Skin of body (tissue), 2 donors: Measurements from ENCODE around the gene RUFY4. TPM values are rescaled to one million over a fixed set of nuclear protein-coding genes. Genes with fewer than 3 reads are reported as not detected.

ENCODE experiments used
- DNase-seq: peaks from one replicate; lab custom pipeline; 2025; lab: John Stamatoyannopoulos, UW
- total RNA-seq: library from RNA; depleted of rRNA; stranded (reverse); fragments of >200 nt; gene quantifications from one replicate; pipeline ENCODE4 v1.2.3, GENCODE V29; 2014

Gene RUFY4
- total RNA-seq, 1 donor from 2014 or later: 0.10 TPM

- no peak for DNase-seq
Observed at GRCh38 chr2:218060950-218061660, 7.9 kb upstream of the RUFY4 start.

DNA sequence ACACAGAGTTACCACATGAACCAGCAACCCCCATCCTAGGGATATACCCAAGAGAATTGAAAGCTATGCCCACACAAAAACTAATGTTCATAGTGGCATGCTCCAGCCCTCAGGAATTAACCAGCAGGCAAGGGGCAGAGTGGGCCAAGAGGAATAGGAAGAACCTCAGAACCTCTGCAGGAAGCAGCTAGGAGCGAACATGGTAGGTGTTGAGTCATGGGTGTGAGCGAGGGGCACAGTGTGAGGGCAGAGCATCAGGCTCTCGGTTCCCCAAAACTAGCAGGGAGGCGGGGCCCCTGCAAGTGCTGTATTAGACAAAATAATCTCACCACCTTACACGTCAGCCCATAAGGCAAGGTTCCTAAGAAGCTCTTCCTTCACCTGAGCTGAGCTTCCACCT is 5.6 kb upstream of the RUFY4 start:
- DNase-seq: no peak

DNA sequence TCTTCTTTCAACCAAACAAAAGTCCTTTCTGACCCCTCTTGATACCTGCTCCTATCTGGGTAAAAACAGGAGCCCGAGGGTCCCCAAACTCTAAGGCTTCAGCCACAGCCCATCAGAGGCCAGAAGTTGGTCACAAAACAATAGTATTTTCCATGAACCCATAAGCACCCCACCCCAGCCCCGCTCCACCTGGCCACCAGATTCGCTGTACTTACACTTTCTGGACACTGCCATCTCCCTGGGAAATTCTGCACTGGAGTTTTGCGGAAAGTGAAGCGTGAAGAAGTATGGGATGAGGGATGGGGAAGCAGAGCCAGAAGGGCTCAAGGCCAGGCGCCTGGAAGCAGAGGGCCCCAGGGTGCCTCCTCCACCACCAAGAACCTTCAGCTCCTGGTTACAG is 5.2 kb upstream of the RUFY4 start:
- no peak for DNase-seq

DNA sequence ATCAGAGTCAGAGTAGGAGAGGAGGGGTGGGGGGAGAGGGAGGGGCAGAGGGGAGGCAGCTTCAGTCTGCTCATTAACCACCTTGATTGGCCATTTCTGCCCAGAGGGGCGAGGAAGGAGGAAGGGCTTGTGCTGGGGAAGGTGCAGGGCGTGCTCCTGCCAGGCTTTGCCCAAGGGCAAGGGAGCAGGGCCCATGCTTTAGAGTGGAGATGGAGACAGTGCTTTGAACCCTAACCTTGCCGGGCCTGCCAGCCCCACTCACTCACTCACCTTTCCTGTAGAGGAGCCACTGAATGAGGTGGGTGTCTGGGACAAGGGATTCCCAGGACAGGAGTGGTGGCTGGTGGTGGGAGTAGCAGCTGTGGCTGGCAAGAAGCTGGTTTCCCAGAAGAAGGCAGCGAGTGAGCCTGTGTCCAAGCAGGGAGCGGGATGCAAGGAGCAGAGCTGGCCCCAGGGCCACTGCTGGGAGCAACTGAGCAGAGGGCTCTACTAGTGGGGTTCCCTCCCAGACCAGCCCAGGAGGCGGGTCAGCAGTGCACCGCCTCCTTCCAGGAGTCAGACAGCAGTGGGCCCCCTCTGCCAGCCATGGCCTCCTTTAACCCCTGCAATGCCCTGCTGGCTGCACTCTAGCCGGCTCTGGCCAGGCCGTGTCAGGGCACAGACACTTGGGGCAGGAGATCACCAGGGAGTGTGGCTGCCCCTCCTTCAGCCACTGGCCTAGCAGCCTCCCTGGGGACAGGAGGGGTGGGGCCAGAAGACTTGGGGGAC is 3.6 kb upstream of the RUFY4 start:
- no peak for DNase-seq

DNA sequence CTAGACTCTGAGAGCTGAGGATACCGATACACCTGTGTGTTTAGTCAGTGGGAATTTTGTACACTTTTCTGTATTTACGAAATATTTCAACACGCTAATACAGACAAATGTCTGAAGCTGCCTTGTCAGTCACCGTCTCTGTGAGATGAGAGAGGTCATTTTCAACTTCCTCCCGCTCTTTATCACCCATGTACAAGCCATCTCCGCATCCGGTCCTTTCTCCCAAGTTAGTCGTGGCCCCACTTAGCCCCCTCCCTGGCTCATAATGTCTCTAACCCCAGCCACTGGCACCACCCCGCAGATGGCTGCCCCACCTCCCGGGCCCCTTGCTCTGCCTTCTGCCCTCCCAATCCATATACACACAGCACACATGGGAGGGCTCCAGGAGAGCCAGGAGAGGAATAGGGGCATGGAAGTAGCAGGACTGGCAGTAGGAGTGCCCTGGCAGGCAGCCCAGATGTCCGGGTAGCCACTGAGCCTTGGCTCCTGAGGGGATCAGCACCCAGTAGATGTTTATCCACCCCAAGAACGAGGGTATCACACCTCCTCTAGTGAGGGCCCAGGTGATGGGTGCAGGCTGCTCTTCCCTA is 2.0 kb upstream of the RUFY4 start:
- no peak for DNase-seq

GRCh38 chr2:218067523-218067922 is 1.5 kb upstream of the RUFY4 start:
- DNase-seq: no peak

GRCh38 chr2:218069606-218070300 is 700 bp downstream of the RUFY4 start:
- no peak for DNase-seq

DNA sequence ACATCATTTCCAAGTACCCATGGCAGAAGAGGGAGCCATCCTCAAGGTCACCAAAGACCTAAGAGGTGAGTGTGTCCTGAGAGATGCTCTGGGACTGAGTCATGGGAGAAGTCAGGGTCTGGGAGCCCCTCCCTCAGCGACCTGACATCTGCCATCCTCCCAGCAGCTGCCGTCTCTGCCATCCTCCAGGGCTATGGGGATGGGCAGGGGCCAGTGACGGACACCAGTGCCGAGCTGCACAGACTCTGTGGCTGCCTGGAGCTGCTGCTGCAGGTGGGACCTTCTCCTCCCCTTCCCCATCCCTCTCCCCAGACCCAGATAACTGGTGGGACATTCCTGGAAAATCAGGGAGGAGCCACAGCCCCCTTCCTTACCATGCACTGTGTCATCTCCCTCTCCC is 1.5 kb downstream of the RUFY4 start:
- DNase-seq: no peak

GRCh38 chr2:218071218-218071937 is 2.3 kb downstream of the RUFY4 start:
- DNase-seq: no peak

GRCh38 chr2:218072002-218072401 is 2.9 kb downstream of the RUFY4 start:
- no peak for DNase-seq

GRCh38 chr2:218072478-218073024 is 3.5 kb downstream of the RUFY4 start:
- DNase-seq: no peak

DNA sequence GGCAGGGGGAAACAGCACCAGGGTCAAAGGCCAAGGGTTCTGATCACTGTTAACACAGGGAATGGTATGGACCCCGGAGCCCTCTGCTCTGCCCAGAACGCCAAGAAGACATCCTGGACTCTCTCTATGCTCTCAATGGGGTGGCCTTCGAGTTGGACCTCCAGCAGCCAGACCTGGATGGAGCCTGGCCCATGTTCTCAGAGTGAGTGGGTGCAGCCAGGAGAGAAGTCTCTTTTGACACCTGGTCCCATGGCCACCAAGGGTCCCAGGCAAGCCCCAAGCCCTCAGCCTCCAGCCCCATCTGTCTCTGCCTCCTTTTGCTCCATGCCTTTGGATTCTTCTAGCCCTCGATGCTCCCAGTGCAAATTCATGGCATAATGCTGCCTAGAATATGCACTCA is 4.1 kb downstream of the RUFY4 start:
- DNase-seq: no peak

DNA sequence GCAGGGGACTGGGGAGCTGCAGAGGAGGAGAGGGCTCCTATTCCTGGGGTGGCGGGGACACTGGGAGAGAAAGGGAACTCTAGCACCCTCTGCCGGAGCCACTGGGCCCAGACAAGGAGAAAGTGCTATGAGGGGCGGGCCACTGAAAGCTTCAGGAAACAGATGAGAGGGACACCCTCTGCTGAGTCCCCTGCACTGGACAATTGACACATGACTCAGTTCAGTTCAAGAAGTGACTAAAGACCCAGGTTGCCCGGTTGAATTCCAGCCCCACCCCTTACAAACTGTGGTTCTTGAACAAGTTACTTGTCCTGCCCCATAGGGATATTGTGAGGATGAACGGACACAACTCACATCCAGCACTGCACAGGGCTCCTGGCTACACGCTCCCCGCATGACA is 5.0 kb downstream of the RUFY4 start:
- DNase-seq: no peak

GRCh38 chr2:218075975-218076811 is 7.1 kb downstream of the RUFY4 start:
- no peak for DNase-seq

- no peak for DNase-seq
Observed at GRCh38 chr2:218077464-218078216, 8.6 kb downstream of the RUFY4 start.

GRCh38 chr2:218079943-218080913 is 11.2 kb downstream of the RUFY4 start:
- DNase-seq: no peak

GRCh38 chr2:218081063-218081462 is 12.0 kb downstream of the RUFY4 start:
- DNase-seq: no peak

GRCh38 chr2:218081695-218082094 is 12.6 kb downstream of the RUFY4 start:
- peak; percentile 88 for DNase-seq
